H1 (cell line): Measurements from ENCODE around the gene TMEM200B. TPM values are rescaled to one million over a fixed set of nuclear protein-coding genes. Genes with fewer than 3 reads are reported as not detected.
A peak's percentile ranks its signal among the peaks of the same experiment; 100 is the strongest.

Source experiments
- BRCA1 ChIP-seq: IDR thresholded peaks from 2 replicates; pipeline ENCODE4 v1.6.1; 2012; ENCODE audit warnings: low read depth, low read length, improper control_type of control experiment
- CEBPB ChIP-seq: IDR thresholded peaks from 2 replicates; pipeline ENCODE4 v1.6.1; 2012; ENCODE audit warnings: low read depth, low read length
- CHD1 ChIP-seq: IDR thresholded peaks from 2 replicates; pipeline ENCODE4 v1.6.1; 2012; ENCODE audit warnings: low read depth, low read length, improper control_type of control experiment
- CHD2 ChIP-seq: IDR thresholded peaks from 2 replicates; pipeline ENCODE4 v1.6.1; 2012; ENCODE audit warnings: low read length, improper control_type of control experiment
- CTBP2 ChIP-seq: IDR thresholded peaks from 2 replicates; pipeline ENCODE4 v1.7.0; 2011; ENCODE audit warnings: borderline replicate concordance, mild to moderate bottlenecking, moderate library complexity, mixed read lengths, low read length; ENCODE audit not compliant: insufficient read depth, insufficient read length
- EGR1 ChIP-seq: IDR thresholded peaks from 2 replicates; pipeline ENCODE4 v1.6.1; 2011; ENCODE audit warnings: low read depth, low read length, borderline replicate concordance
- EZH2 ChIP-seq: fragments of 200-600 bp; sonication (generic); IDR thresholded peaks from 2 replicates; pipeline ENCODE4 v1.7.1; 2012; ENCODE audit warnings: low read depth, mild to moderate bottlenecking, moderate library complexity, low read length, inconsistent platforms; ENCODE audit not compliant: severe bottlenecking
- GABPA ChIP-seq: IDR thresholded peaks from 2 replicates; pipeline ENCODE4 v1.6.1; 2011; ENCODE audit warnings: mild to moderate bottlenecking, low read length, moderate library complexity, borderline replicate concordance; ENCODE audit not compliant: insufficient read depth
- HDAC2 ChIP-seq, 2 experiments: fragments of 300-600 bp in 1 of 2; sonication (generic) in 1 of 2; IDR thresholded peaks; 2 replicates each; pipeline ENCODE4 v1.6.1; 2011 to 2012; ENCODE audit warnings: low read depth in 2 of 2, low read length in 2 of 2, mild to moderate bottlenecking in 2 of 2, moderate library complexity in 2 of 2, borderline replicate concordance in 1 of 2, inconsistent platforms in 1 of 2
- HDAC6 ChIP-seq: IDR thresholded peaks from one replicate; pipeline ENCODE4 v1.7.1; 2012; ENCODE audit warnings: low read depth, mild to moderate bottlenecking, inconsistent platforms, low read length, moderate library complexity
- JUN ChIP-seq: IDR thresholded peaks from 2 replicates; pipeline ENCODE4 v1.6.1; 2011; ENCODE audit warnings: low read depth, mild to moderate bottlenecking, improper control_type of control experiment, low read length
- JUND ChIP-seq: IDR thresholded peaks from 2 replicates; pipeline ENCODE4 v1.6.1; 2011; ENCODE audit warnings: mild to moderate bottlenecking, improper control_type of control experiment, low read length
- KDM1A ChIP-seq: fragments of 200-600, 300-600 bp; sonication (generic); IDR thresholded peaks from 2 replicates; pipeline ENCODE4 v1.7.1; 2016; ENCODE audit warnings: mild to moderate bottlenecking, low read length, borderline replicate concordance
- KDM4A ChIP-seq: IDR thresholded peaks from one replicate; pipeline ENCODE4 v1.7.1; 2012; ENCODE audit warnings: low read depth, mild to moderate bottlenecking, moderate library complexity, low read length, inconsistent platforms; ENCODE audit not compliant: severe bottlenecking
- NANOG ChIP-seq: IDR thresholded peaks from 2 replicates; pipeline ENCODE4 v1.6.1; 2011; ENCODE audit warnings: low read length, low read depth, mild to moderate bottlenecking, inconsistent platforms; ENCODE audit not compliant: insufficient read depth, poor library complexity, severe bottlenecking
- PHF8 ChIP-seq: fragments of 200-600 bp; sonication (generic); conservative IDR thresholded peaks from 2 replicates; pipeline ENCODE4 v1.7.1; 2012; ENCODE audit warnings: low read depth, mild to moderate bottlenecking, inconsistent platforms, low read length, moderate library complexity
- POLR2AphosphoS5 ChIP-seq: IDR thresholded peaks from 2 replicates; pipeline ENCODE4 v1.6.1; 2011; ENCODE audit warnings: low read depth, low read length
- POU5F1 ChIP-seq: IDR thresholded peaks from 2 replicates; pipeline ENCODE4 v1.6.1; 2011; ENCODE audit warnings: low read depth, mild to moderate bottlenecking, low read length, moderate library complexity
- RXRA ChIP-seq: IDR thresholded peaks from 2 replicates; pipeline ENCODE4 v1.6.1; 2011; ENCODE audit warnings: low read depth, mild to moderate bottlenecking, low read length, moderate library complexity; ENCODE audit not compliant: insufficient read depth
- SP1 ChIP-seq: IDR thresholded peaks from 2 replicates; pipeline ENCODE4 v1.6.1; 2011; ENCODE audit warnings: low read depth, low read length
- SP2 ChIP-seq: IDR thresholded peaks from 2 replicates; pipeline ENCODE4 v1.6.1; 2012; ENCODE audit warnings: mild to moderate bottlenecking, low read length, inconsistent platforms
- SP4 ChIP-seq: IDR thresholded peaks from 2 replicates; pipeline ENCODE4 v1.6.1; 2012; ENCODE audit warnings: low read length, inconsistent platforms
- YY1 ChIP-seq: IDR thresholded peaks from 2 replicates; pipeline ENCODE4 v1.6.1; 2011; ENCODE audit warnings: low read depth, mild to moderate bottlenecking, low read length
- polyA plus RNA-seq, 7 experiments: library from polyadenylated mRNA; depleted of rRNA in 3 of 7; stranded (reverse) in 5 of 7; unstranded in 2 of 7; fragments of >200 nt in 5 of 7; fragments of 200-250 nt in 2 of 7; gene quantifications; 1 replicate in 5 of 7; 2 replicates in 1 of 7; 4 replicates in 1 of 7; pipeline versions ENCODE4 v1.2.1 to v1.2.3, GENCODE V29; 2011 to 2013; ENCODE audit warnings: missing spikeins in 2 of 7, mixed read lengths in 2 of 7
- total RNA-seq: library from RNA; stranded (reverse); fragmentation: NEBNext Ultra II Directional; extraction: Animal tissue kit (Norgen Biotek cat#: 25700); gene quantifications from 2 replicates; pipeline ENCODE4 v1.2.1, GENCODE V29; 2021
- TF ChIP-seq, protein P1 (sequence below), 3 experiments: IDR thresholded peaks; 1 replicate in 2 of 3; 2 replicates in 1 of 3; pipeline versions ENCODE4 v1.5.1 to v1.6.1; 2011; ENCODE audit warnings: low read length in 3 of 3, mild to moderate bottlenecking in 3 of 3, inconsistent platforms in 2 of 3, low read depth in 1 of 3, moderate library complexity in 1 of 3; ENCODE audit not compliant: insufficient read depth in 1 of 3; ENCODE audit errors: control extremely low read depth in 1 of 3

The TMEM200B gene
- total and polyA plus RNA-seq, 2 of the 8 experiments (the other 6 are each of a cell fraction or from before 2014, with no cell fraction given): 4.9 to 11.0 TPM

DNA sequence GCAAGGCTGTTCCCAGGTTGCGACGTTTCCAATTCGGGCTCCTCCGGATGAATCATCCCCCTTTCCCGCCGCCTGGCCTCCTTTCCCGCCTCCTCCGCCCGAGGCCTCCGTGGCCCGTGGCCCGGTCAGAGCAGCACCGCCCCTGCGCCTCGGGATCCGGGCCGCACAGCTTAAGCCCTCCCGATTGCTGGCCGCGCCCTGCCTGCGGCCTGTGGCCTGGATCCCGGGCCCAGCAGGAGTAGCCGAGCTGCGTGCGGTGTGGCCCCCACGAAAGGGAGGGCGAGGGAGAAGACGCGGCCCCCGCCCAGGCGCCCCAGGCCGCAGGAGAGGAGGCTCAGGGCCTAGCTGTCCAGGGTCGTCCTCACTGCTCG is 1.0 kb downstream of the TMEM200B start (continued):
- TF ChIP-seq SP2 (no peak), EZH2 (peak; percentile 73), POU5F1 (no peak), GABPA (no peak), BRCA1 (no peak), KDM4A (peak; percentile 13), YY1 (no peak), CEBPB (no peak), JUND (no peak), HDAC6 (no peak), SP1 (no peak), CTBP2 (no peak), EGR1 (no peak), NANOG (no peak), KDM1A (no peak), RXRA (no peak), CHD1 (no peak), JUN (no peak), HDAC2 (IDR thresholded peaks at IDR 0.05; ENCODE audit: borderline replicate concordance in 1 of 2, low read depth in 2 of 2, low read length in 2 of 2) (0 out of 4 replicates have a peak, but pooled peaks of 1 of the 2 experiments have one; percentile 6), CHD2 (no peak), POLR2AphosphoS5 (no peak), PHF8 (no peak), SP4 (no peak)
- TF ChIP-seq, protein P1, sequence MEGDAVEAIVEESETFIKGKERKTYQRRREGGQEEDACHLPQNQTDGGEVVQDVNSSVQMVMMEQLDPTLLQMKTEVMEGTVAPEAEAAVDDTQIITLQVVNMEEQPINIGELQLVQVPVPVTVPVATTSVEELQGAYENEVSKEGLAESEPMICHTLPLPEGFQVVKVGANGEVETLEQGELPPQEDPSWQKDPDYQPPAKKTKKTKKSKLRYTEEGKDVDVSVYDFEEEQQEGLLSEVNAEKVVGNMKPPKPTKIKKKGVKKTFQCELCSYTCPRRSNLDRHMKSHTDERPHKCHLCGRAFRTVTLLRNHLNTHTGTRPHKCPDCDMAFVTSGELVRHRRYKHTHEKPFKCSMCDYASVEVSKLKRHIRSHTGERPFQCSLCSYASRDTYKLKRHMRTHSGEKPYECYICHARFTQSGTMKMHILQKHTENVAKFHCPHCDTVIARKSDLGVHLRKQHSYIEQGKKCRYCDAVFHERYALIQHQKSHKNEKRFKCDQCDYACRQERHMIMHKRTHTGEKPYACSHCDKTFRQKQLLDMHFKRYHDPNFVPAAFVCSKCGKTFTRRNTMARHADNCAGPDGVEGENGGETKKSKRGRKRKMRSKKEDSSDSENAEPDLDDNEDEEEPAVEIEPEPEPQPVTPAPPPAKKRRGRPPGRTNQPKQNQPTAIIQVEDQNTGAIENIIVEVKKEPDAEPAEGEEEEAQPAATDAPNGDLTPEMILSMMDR (IDR thresholded peaks at IDR 0.05; ENCODE audit: control extremely low read depth in 1 of 3, insufficient read depth in 1 of 3, low read depth in 1 of 3, low read length in 3 of 3): no peak
